Erythroblast (primary cell): ENCODE results near the gene KIDINS220.

Source experiments
- GATA1 ChIP-seq: IDR thresholded peaks from 2 replicates; pipeline ENCODE4 v1.6.1; 2011; ENCODE audit warnings: low read depth, mild to moderate bottlenecking, control low read depth, low read length, moderate library complexity
- POLR2A ChIP-seq: IDR thresholded peaks from 2 replicates; pipeline ENCODE4 v1.6.1; 2011; ENCODE audit warnings: mild to moderate bottlenecking, low read length

DNA sequence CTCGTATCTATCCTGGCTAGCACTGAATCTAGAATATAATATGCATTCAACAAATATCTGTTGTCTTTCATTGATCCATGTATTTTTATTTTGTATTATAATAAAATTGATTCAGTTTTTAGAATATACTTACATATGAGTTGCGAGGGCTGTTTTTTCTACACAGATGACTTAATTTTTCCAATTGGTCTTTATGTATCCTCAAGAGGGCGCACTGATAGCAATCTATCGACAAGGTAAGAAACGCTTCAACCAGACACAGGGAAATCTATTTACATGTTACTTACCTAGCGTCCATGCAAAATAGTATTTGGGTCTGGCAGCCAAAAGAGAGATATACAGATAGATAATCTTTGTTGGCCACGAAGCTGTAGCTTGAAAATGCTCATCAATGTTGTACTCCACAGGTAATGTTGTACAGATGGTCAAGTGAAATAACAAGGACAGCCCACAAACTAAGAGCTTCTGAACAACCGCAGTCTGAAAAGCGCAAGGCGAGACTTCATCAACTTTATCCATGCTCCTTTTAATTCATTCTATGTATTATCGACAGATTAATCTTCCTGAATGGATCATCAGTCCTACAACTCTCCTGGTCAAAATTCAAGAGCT, 35.5 kb upstream of the KIDINS220 start:
- TF ChIP-seq POLR2A, result no peak
- peak; percentile 46 for TF ChIP-seq GATA1
